Naive thymus-derived CD8-positive, alpha-beta T cell (primary cell): ENCODE results near the gene KLK7. TPM values are rescaled to one million over a fixed set of nuclear protein-coding genes. Genes with fewer than 3 reads are reported as not detected.

Source experiments
- ATAC-seq, 2 donors: fragments of 150-1000 bp; cut with Tn5 transposase in 1 of 2; sonication (Bioruptor Pico), chemical (Tn5 transposase) in 1 of 2; 1 replicate in 1 of 2; 2 replicates in 1 of 2; pipeline ENCODE4 v1.10.0; 2021; ENCODE audit warnings: mild to moderate bottlenecking in 2 of 2, moderate library complexity in 2 of 2
- POLR2A ChIA-PET: fragments of 350-600 bp; sonication (Branson Sonifier 250); formaldehyde crosslinking; loops from one replicate; lab custom pipeline; 2021; ENCODE audit warnings: antibody characterized with exemption; lab: Charles Lee
- DNase-seq, 10 donors: peaks; one replicate each; pipeline versions ENCODE4 v3.0.0 to v3.0.0-alpha.2; 2020 to 2022
- H3K27ac Mint-ChIP-seq, 10 donors: one replicate each; pipeline ENCODE4 v1.8.0; 2020 to 2022; ENCODE audit warnings: mild to moderate bottlenecking in 10 of 10, mixed read lengths in 10 of 10, moderate library complexity in 4 of 10, inconsistent platforms in 1 of 10
- H3K27me3 Mint-ChIP-seq, 5 donors: one replicate each; pipeline ENCODE4 v1.8.0; 2021 to 2022; ENCODE audit warnings: mixed read lengths in 5 of 5
- H3K36me3 Mint-ChIP-seq, 3 donors: one replicate each; pipeline ENCODE4 v1.8.0; 2020 to 2022; ENCODE audit warnings: mixed read lengths in 3 of 3, mild to moderate bottlenecking in 2 of 3, inconsistent platforms in 1 of 3
- H3K4me1 Mint-ChIP-seq, 4 donors: one replicate each; pipeline ENCODE4 v1.8.0; 2021 to 2022; ENCODE audit warnings: mixed read lengths in 4 of 4
- H3K4me3 Mint-ChIP-seq, 10 donors: one replicate each; pipeline ENCODE4 v1.8.0; 2020 to 2022; ENCODE audit warnings: mild to moderate bottlenecking in 10 of 10, mixed read lengths in 10 of 10, moderate library complexity in 6 of 10, inconsistent platforms in 1 of 10
- H3K9me3 Mint-ChIP-seq, 9 donors: one replicate each; pipeline ENCODE4 v1.8.0; 2020 to 2022; ENCODE audit warnings: mixed read lengths in 9 of 9, mild to moderate bottlenecking in 3 of 9, inconsistent platforms in 1 of 9, moderate library complexity in 1 of 9
- polyA plus RNA-seq, 3 donors: library from polyadenylated mRNA; unstranded; fragments of 300-500 nt; fragmentation: Illumina TruSeq; gene quantifications; one replicate each; pipeline ENCODE4 v1.2.3, GENCODE V29; 2021
- total RNA-seq, 8 experiments: library from RNA in 2 of 8; stranded (reverse) in 2 of 8; gene quantifications; one replicate each; pipeline ENCODE4 v1.2.3 and lab custom pipeline; 2021 to 2026

KLK7 gene
- total and polyA plus RNA-seq, 5 experiments from 2014 or later = not detected

- Mint-ChIP-seq H3K36me3 (peaks cover 0 to 6% (median 0%) of the 10 kb centered on the region in 3 donors), H3K27me3 (peaks cover 38 to 91% (median 60%) of the 10 kb centered on the region in 5 donors), H3K27ac (no peak overlapping the region), H3K4me3 (no peak overlapping the region), H3K9me3 (peaks cover 0 to 7% (median 0%) of the 10 kb centered on the region in 9 donors), H3K4me1 (peaks cover 0 to 4% (median 0%) of the 10 kb centered on the region in 4 donors)
- no peak for DNase-seq
- no peak for ATAC-seq
- POLR2A ChIA-PET = no interaction called here
These were observed 14.9 kb downstream of the KLK7 start for GRCh38 chr19:50968716-50969412.

- Mint-ChIP-seq H3K27me3 (peaks cover 34 to 91% (median 64%) of the 10 kb centered on the region in 5 donors), H3K27ac (no peak overlapping the region), H3K4me1 (peaks cover 0 to 4% (median 0%) of the 10 kb centered on the region in 4 donors), H3K9me3 (peaks cover 0 to 13% (median 2%) of the 10 kb centered on the region in 9 donors), H3K4me3 (no peak overlapping the region), H3K36me3 (peaks cover 0 to 6% (median 0%) of the 10 kb centered on the region in 3 donors)
- DNase-seq (no peak), ATAC-seq (no peak)
- POLR2A ChIA-PET = no interaction called here
These were observed 15.6 kb downstream of the KLK7 start for GRCh38 chr19:50967929-50968715.

GRCh38 chr19:50964266-50964665 is 19.5 kb downstream of the KLK7 start:
- peaks cover 29 to 82% (median 62%) of the 10 kb centered on the region in 5 donors for H3K27me3 Mint-ChIP-seq
- DNase-seq = no peak
- H3K4me3 Mint-ChIP-seq = no peak overlapping the region
- ATAC-seq = no peak
- no peak overlapping the region for H3K27ac Mint-ChIP-seq
- POLR2A ChIA-PET = no interaction called here
- H3K36me3 Mint-ChIP-seq = peaks cover 0 to 4% (median 2%) of the 10 kb centered on the region in 3 donors
- peaks cover 0 to 37% (median 15%) of the 10 kb centered on the region in 9 donors for H3K9me3 Mint-ChIP-seq
- peaks cover 0 to 2% (median 0%) of the 10 kb centered on the region in 4 donors for H3K4me1 Mint-ChIP-seq

GRCh38 chr19:50963381-50963780 is 20.3 kb downstream of the KLK7 start:
- Mint-ChIP-seq H3K27ac (peak overlapping the region in 1 of 10 donors; percentile 71), H3K4me1 (peaks cover 0 to 2% (median 0%) of the 10 kb centered on the region in 4 donors), H3K36me3 (peaks cover 2 to 5% (median 3%) of the 10 kb centered on the region in 3 donors), H3K9me3 (peaks cover 0 to 41% (median 16%) of the 10 kb centered on the region in 9 donors), H3K27me3 (peaks cover 33 to 88% (median 66%) of the 10 kb centered on the region in 5 donors), H3K4me3 (no peak overlapping the region)
- ATAC-seq = no peak
- DNase-seq = no peak
- POLR2A ChIA-PET = no interaction called here

GRCh38 chr19:50962245-50962644 is 21.5 kb downstream of the KLK7 start:
- H3K27me3 Mint-ChIP-seq = peaks cover 34 to 88% (median 70%) of the 10 kb centered on the region in 5 donors
- ATAC-seq = no peak
- peaks cover 0 to 41% (median 16%) of the 10 kb centered on the region in 9 donors for H3K9me3 Mint-ChIP-seq
- no peak for DNase-seq
- POLR2A ChIA-PET = no interaction called here
- H3K4me1 Mint-ChIP-seq = peaks cover 0 to 2% (median 0%) of the 10 kb centered on the region in 4 donors
- H3K36me3 Mint-ChIP-seq = peaks cover 2 to 6% (median 5%) of the 10 kb centered on the region in 3 donors
- H3K27ac Mint-ChIP-seq = no peak overlapping the region
- no peak overlapping the region for H3K4me3 Mint-ChIP-seq

GRCh38 chr19:50959731-50960500 is 23.8 kb downstream of the KLK7 start:
- Mint-ChIP-seq H3K27ac (no peak overlapping the region), H3K9me3 (peaks cover 0 to 41% (median 16%) of the 10 kb centered on the region in 9 donors), H3K36me3 (peaks cover 2 to 6% (median 5%) of the 10 kb centered on the region in 3 donors), H3K4me3 (no peak overlapping the region), H3K4me1 (peaks cover 0 to 2% (median 0%) of the 10 kb centered on the region in 4 donors), H3K27me3 (peaks cover 25 to 66% (median 56%) of the 10 kb centered on the region in 5 donors)
- POLR2A ChIA-PET = no interaction called here
- no peak for DNase-seq
- ATAC-seq = no peak

- DNase-seq = no peak
- peaks cover 0 to 23% (median 11%) of the 10 kb centered on the region in 9 donors for H3K9me3 Mint-ChIP-seq
- no peak overlapping the region for H3K4me3 Mint-ChIP-seq
These were observed 26.1 kb downstream of the KLK7 start for GRCh38 chr19:50957587-50957986.

GRCh38 chr19:50952910-50953309 is 30.8 kb downstream of the KLK7 start, which contains the start of gene KLK5:
Gene KLK5 (minus strand): TSS chr19:50953038. CDS start chr19:50952657, 381 bp downstream.
- ATAC-seq = no peak
- Mint-ChIP-seq H3K4me1 (peaks cover 0 to 9% (median 0%) of the 10 kb centered on the region in 4 donors), H3K9me3 (peaks cover 0 to 13% (median 0%) of the 10 kb centered on the region in 9 donors), H3K27ac (peak within 1 kb of the TSS in 1 of 10 donors; percentile 69), H3K4me3 (no peak within 1 kb of the TSS), H3K27me3 (peaks cover 24 to 60% (median 46%) of the 10 kb centered on the region in 5 donors), H3K36me3 (peaks cover 0 to 5% (median 5%) of the 10 kb centered on the region in 3 donors)
- POLR2A ChIA-PET = no interaction called here
- no peak for DNase-seq

More at GRCh38 chr19:50957587-50957986, 26.1 kb downstream of the KLK7 start:
- Mint-ChIP-seq H3K27ac (peak overlapping the region in 1 of 10 donors; percentile 61), H3K36me3 (peaks cover 0 to 6% (median 5%) of the 10 kb centered on the region in 3 donors), H3K4me1 (peaks cover 0 to 6% (median 0%) of the 10 kb centered on the region in 4 donors), H3K27me3 (peaks cover 28 to 57% (median 48%) of the 10 kb centered on the region in 5 donors)
- ATAC-seq = no peak
- POLR2A ChIA-PET = no interaction called here

- Mint-ChIP-seq H3K27me3 (peaks cover 21 to 67% (median 43%) of the 10 kb centered on the region in 5 donors), H3K9me3 (peaks cover 0 to 9% (median 2%) of the 10 kb centered on the region in 9 donors), H3K27ac (no peak overlapping the region), H3K4me3 (no peak overlapping the region), H3K4me1 (peaks cover 0 to 9% (median 0%) of the 10 kb centered on the region in 4 donors), H3K36me3 (peaks cover 0 to 5% (median 2%) of the 10 kb centered on the region in 3 donors)
- no peak for ATAC-seq
- no peak for DNase-seq
- POLR2A ChIA-PET = no interaction called here
These were observed 33.9 kb downstream of the KLK7 start for GRCh38 chr19:50949861-50950260.

- POLR2A ChIA-PET = no interaction called here
- Mint-ChIP-seq H3K36me3 (peaks cover 0 to 6% (median 2%) of the 10 kb centered on the region in 3 donors), H3K4me1 (peaks cover 0 to 4% (median 0%) of the 10 kb centered on the region in 4 donors), H3K4me3 (no peak overlapping the region), H3K27ac (no peak overlapping the region), H3K27me3 (peaks cover 25 to 76% (median 44%) of the 10 kb centered on the region in 5 donors), H3K9me3 (peaks cover 0 to 9% (median 3%) of the 10 kb centered on the region in 9 donors)
- no peak for DNase-seq
- ATAC-seq = no peak
These were observed 36.6 kb downstream of the KLK7 start for GRCh38 chr19:50947123-50947522.

GRCh38 chr19:50944795-50945194 is 38.9 kb downstream of the KLK7 start:
- Mint-ChIP-seq H3K27me3 (peaks cover 20 to 77% (median 42%) of the 10 kb centered on the region in 5 donors), H3K9me3 (peaks cover 0 to 17% (median 6%) of the 10 kb centered on the region in 9 donors), H3K27ac (peak overlapping the region in 1 of 10 donors; percentile 80), H3K36me3 (peaks cover 0 to 14% (median 0%) of the 10 kb centered on the region in 3 donors), H3K4me1 (no peaks in the 10 kb centered on the region), H3K4me3 (no peak overlapping the region)
- ATAC-seq (no peak), DNase-seq (no peak)
- POLR2A ChIA-PET = no interaction called here
